HCT116 (cell line): ENCODE data around the gene COL21A1. TPM values are rescaled to one million over a fixed set of nuclear protein-coding genes. Genes with fewer than 3 reads are reported as not detected.

Source experiments
- ATAC-seq: fragments of 200-7000 bp; cut with Tn5 transposase; 2 replicates; pipeline ENCODE4 v1.9.1; 2020; ENCODE audit warnings: mild to moderate bottlenecking, moderate library complexity
- BruUV-seq: library from RNA; stranded (reverse); fragments of 400-500 nt; replicated peaks from 2 replicates; lab custom pipeline; 2021; lab: Mats Ljungman, UMichigan
- CTCF ChIA-PET: fragments of 300-600 bp; sonication (Branson Sonifier 250); formaldehyde crosslinking; loops from one replicate; lab custom pipeline; 2021; ENCODE audit warnings: antibody characterized with exemption; lab: Charles Lee
- POLR2A ChIA-PET: fragments of 300-600, 350-600 bp; sonication (Branson Sonifier 250); formaldehyde crosslinking; loops from one replicate; lab custom pipeline; 2021; ENCODE audit warnings: antibody characterized with exemption; lab: Charles Lee
- RAD21 ChIA-PET, 2 experiments: fragments of 300-600 bp; sonication (Branson Sonifier 250); formaldehyde crosslinking; loops; one replicate each; lab custom pipeline; 2023; ENCODE audit warnings: low total read pairs in 2 of 2; ENCODE audit not compliant: uncharacterized antibody in 2 of 2, unreplicated experiment in 2 of 2, low non-redundant PET in 1 of 2; lab: Charles Lee
- DNase-seq: peaks from one replicate; pipeline ENCODE4 v3.0.0-alpha.2; 2010; ENCODE audit warnings: low read depth, low spot score
- H2AFZ ChIP-seq: fragments of 200-600 bp; shearing (Covaris generic), sonication (generic); 2 replicates; pipeline ENCODE4 v1.6.1; 2017; ENCODE audit warnings: low read depth, mixed run types, mixed read lengths, antibody characterized with exemption, low read length; ENCODE audit not compliant: poor library complexity, severe bottlenecking
- H3K27ac ChIP-seq: 2 replicates; pipeline ENCODE4 v1.5.1; 2012; ENCODE audit warnings: low read depth, low read length
- H3K27me3 ChIP-seq: fragments of 200-600 bp; sonication (generic); 2 replicates; pipeline ENCODE4 v1.6.1; 2016; ENCODE audit warnings: mixed run types, low read length, mixed read lengths; ENCODE audit not compliant: insufficient read depth
- H3K36me3 ChIP-seq, 2 experiments: fragments of 200-500 bp in 1 of 2; fragments of 200-600 bp in 1 of 2; sonication (Bioruptor generic) in 1 of 2; sonication (generic) in 1 of 2; 2 replicates each; pipeline versions ENCODE4 v1.5.1 to v1.6.1; 2014 to 2016; ENCODE audit warnings: low read length in 2 of 2, inconsistent platforms in 1 of 2, mixed read lengths in 1 of 2, mixed run types in 1 of 2; ENCODE audit not compliant: insufficient read depth in 2 of 2, control insufficient read depth in 1 of 2
- H3K4me1 ChIP-seq, 2 experiments: fragments of 200-600 bp in 1 of 2; sonication (generic) in 1 of 2; 2 replicates each; pipeline versions ENCODE4 v1.5.1 to v1.6.1; 2012 to 2017; ENCODE audit warnings: low read length in 2 of 2, inconsistent platforms in 1 of 2, mild to moderate bottlenecking in 1 of 2, mixed read lengths in 1 of 2, mixed run types in 1 of 2, moderate library complexity in 1 of 2; ENCODE audit not compliant: insufficient read depth in 2 of 2, control insufficient read depth in 1 of 2
- H3K4me2 ChIP-seq: fragments of 200-600 bp; sonication (generic); 2 replicates; pipeline ENCODE4 v1.6.1; 2017; ENCODE audit warnings: mixed run types, low read length, mixed read lengths
- H3K4me3 ChIP-seq, 2 experiments: fragments of 200-600 bp in 1 of 2; sonication (generic) in 1 of 2; replicated peaks in 1 of 2; 2 replicates each; pipeline ENCODE4 v1.5.1; 2011 to 2016; ENCODE audit warnings: low read length in 2 of 2, control low read depth in 1 of 2, low read depth in 1 of 2, mild to moderate bottlenecking in 1 of 2, mixed read lengths in 1 of 2, mixed run types in 1 of 2
- H3K79me2 ChIP-seq: fragments of 200-600 bp; sonication (generic); 2 replicates; pipeline ENCODE4 v1.6.1; 2017; ENCODE audit warnings: mild to moderate bottlenecking, mixed run types, low read length, moderate library complexity, mixed read lengths; ENCODE audit not compliant: insufficient read depth
- H3K9ac ChIP-seq: fragments of 200-600 bp; sonication (generic); 2 replicates; pipeline ENCODE4 v1.6.1; 2016; ENCODE audit warnings: low read length, mixed read lengths
- H3K9me2 ChIP-seq: fragments of 200-600 bp; sonication (generic), shearing (Covaris generic); 2 replicates; pipeline ENCODE4 v1.6.1; 2017; ENCODE audit warnings: mixed run types, mild to moderate bottlenecking, moderate library complexity; ENCODE audit not compliant: insufficient read depth
- H3K9me3 ChIP-seq, 2 experiments: fragments of 200-500 bp in 1 of 2; fragments of 200-600 bp in 1 of 2; sonication (Bioruptor generic) in 1 of 2; sonication (generic) in 1 of 2; 2 replicates each; pipeline ENCODE4 v1.6.1; 2014 to 2017; ENCODE audit warnings: low read length in 2 of 2, mixed read lengths in 2 of 2, inconsistent platforms in 1 of 2, low read depth in 1 of 2, mild to moderate bottlenecking in 1 of 2, mixed run types in 1 of 2, moderate library complexity in 1 of 2; ENCODE audit not compliant: control insufficient read depth in 1 of 2, insufficient read depth in 1 of 2
- H4K20me1 ChIP-seq: fragments of 200-600 bp; sonication (generic), shearing (Covaris generic); 2 replicates; pipeline ENCODE4 v1.6.1; 2017; ENCODE audit warnings: mixed run types, mild to moderate bottlenecking, moderate library complexity; ENCODE audit not compliant: insufficient read depth
- CBX3 ChIP-seq: IDR thresholded peaks from 2 replicates; pipeline ENCODE4 v1.6.1; 2012; ENCODE audit warnings: low read depth
- EGR1 ChIP-seq: IDR thresholded peaks from 2 replicates; pipeline ENCODE4 v1.6.1; 2012; ENCODE audit warnings: low read depth
- ELF1 ChIP-seq: IDR thresholded peaks from 2 replicates; pipeline ENCODE4 v1.6.1; 2012; ENCODE audit warnings: low read depth, borderline replicate concordance
- FOSL1 ChIP-seq: IDR thresholded peaks from 2 replicates; pipeline ENCODE4 v1.6.1; 2012; ENCODE audit warnings: low read depth
- RAD21 ChIP-seq: IDR thresholded peaks from 2 replicates; pipeline ENCODE4 v1.6.1; 2012; ENCODE audit warnings: low read depth, mild to moderate bottlenecking
- SIN3A ChIP-seq: IDR thresholded peaks from 2 replicates; pipeline ENCODE4 v1.6.1; 2012; ENCODE audit warnings: low read depth
- TCF7L2 ChIP-seq: IDR thresholded peaks from 2 replicates; pipeline ENCODE4 v1.7.0; 2011; ENCODE audit warnings: borderline replicate concordance, inconsistent platforms; ENCODE audit not compliant: insufficient read depth, insufficient read length; ENCODE audit errors: extremely low read depth
- YY1 ChIP-seq: IDR thresholded peaks from 2 replicates; pipeline ENCODE4 v1.6.1; 2011; ENCODE audit warnings: low read length, low read depth, moderate library complexity, mild to moderate bottlenecking; ENCODE audit not compliant: insufficient replicate concordance; ENCODE audit errors: extremely low read depth
- ZNF274 ChIP-seq: fragments of 200-500 bp; sonication (Bioruptor generic); IDR thresholded peaks from 2 replicates; pipeline ENCODE4 v1.6.1; 2014; ENCODE audit warnings: mild to moderate bottlenecking, low read depth, low read length, inconsistent platforms
- intact Hi-C: fragments of 100-400 bp; cut with micrococcal nuclease; formaldehyde crosslinking; loops from 2 replicates; pipeline ENCODE4 v1.10.0; 2022
- total RNA-seq: library from RNA; stranded (reverse); gene quantifications from one replicate; pipeline ENCODE4 v1.2.1, GENCODE V29; 2021; ENCODE audit not compliant: unreplicated experiment
- TF ChIP-seq, protein P1 (sequence below): IDR thresholded peaks from 2 replicates; pipeline ENCODE4 v1.6.1; 2012

Gene COL21A1
- total RNA-seq, 1 experiment from 2014 or later = not detected

DNA sequence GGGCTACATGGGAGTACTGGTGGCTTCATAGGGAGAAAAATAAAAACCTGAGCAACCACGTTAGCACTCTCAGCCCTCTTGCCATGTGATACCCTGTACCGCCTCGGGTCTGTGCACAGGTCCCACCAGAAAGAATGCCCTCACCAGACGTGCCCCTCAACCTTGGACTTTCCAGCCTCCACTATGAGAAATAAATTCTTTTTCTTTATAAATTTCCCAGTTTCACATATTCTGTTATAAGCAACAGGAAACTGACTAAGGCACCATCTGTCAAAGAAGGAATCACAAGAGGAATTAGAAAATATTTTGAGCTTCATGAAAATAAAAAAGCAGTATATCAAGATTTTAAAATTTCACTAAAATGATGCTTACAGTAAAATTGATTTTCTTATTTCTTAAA is 203.6 kb downstream of the COL21A1 start:
- RAD21 ChIA-PET = no interaction called here
- no peaks in the 10 kb centered on the region for H3K9me3 ChIP-seq
- no peak overlapping the region for H3K4me2 ChIP-seq
- DNase-seq (no peak), ATAC-seq (no peak)
- TF ChIP-seq FOSL1 = no peak
- TF ChIP-seq TCF7L2 = no peak
- POLR2A ChIA-PET = no interaction called here
- H2AFZ ChIP-seq = no peak overlapping the region
- no peaks in the 10 kb centered on the region for H3K9me2 ChIP-seq
- H3K27ac ChIP-seq = no peak overlapping the region
- H3K4me1 ChIP-seq = no peaks in the 10 kb centered on the region
- no peaks in the 10 kb centered on the region for H3K27me3 ChIP-seq
- no TSS peak for BruUV-seq
- CTCF ChIA-PET = no interaction called here
- no peak overlapping the region for H3K9ac ChIP-seq
- no peaks in the 10 kb centered on the region for H3K36me3 ChIP-seq
- no peak overlapping the region for H3K4me3 ChIP-seq
- intact Hi-C loops = no loop called here
- H3K79me2 ChIP-seq = no peaks in the 10 kb centered on the region
- H4K20me1 ChIP-seq = no peaks in the 10 kb centered on the region

DNA sequence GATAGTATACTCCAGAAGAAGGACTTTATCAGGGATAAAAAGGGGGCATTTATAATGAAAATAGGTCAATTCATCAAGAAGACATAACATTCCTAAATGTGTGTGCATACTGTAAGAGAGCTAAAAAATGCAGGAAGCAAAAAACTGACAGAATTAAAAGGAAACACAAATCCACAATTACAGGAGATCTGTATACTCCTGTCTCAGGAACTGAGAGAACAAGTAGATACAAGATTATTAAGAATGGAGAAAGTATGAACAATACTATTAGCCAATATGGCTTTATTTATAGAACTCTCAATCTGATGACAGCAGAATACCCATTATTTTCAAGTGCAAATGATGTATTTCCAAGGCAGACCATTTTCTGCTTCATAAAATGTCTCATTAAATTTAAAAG is 204.3 kb downstream of the COL21A1 start:
- intact Hi-C loops = no loop called here
- Histone ChIP-seq H3K9me2 (no peaks in the 10 kb centered on the region), H3K9ac (no peak overlapping the region), H3K27me3 (no peaks in the 10 kb centered on the region), H3K4me1 (no peaks in the 10 kb centered on the region), H3K4me3 (no peak overlapping the region), H3K27ac (no peak overlapping the region), H3K9me3 (no peaks in the 10 kb centered on the region), H3K79me2 (no peaks in the 10 kb centered on the region), H4K20me1 (no peaks in the 10 kb centered on the region), H2AFZ (no peak overlapping the region), H3K4me2 (no peak overlapping the region), H3K36me3 (no peaks in the 10 kb centered on the region)
- ChIA-PET POLR2A (no interaction called here), CTCF (no interaction called here), RAD21 (no interaction called here)
- no peak for DNase-seq
- TF ChIP-seq, protein P1, sequence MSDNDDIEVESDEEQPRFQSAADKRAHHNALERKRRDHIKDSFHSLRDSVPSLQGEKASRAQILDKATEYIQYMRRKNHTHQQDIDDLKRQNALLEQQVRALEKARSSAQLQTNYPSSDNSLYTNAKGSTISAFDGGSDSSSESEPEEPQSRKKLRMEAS = no peak
- TF ChIP-seq ZNF274 (no peak), YY1 (no peak), ELF1 (no peak), SIN3A (no peak), EGR1 (no peak), TCF7L2 (no peak), RAD21 (no peak), CBX3 (no peak)
- BruUV-seq = no TSS peak
- no peak for ATAC-seq
